Ureter (tissue), 1 donor: ENCODE data around the gene C2orf76. TPM values are rescaled to one million over a fixed set of nuclear protein-coding genes. Genes with fewer than 3 reads are reported as not detected.
A peak's percentile ranks its signal among the peaks of the same experiment; 100 is the strongest.
"Not testable (repeated sequence)": the region's sequence is repeated elsewhere in the genome, so short reads cannot be mapped to it uniquely, and the experiment has no call there.

Experiments used
- DNase-seq: peaks from one replicate; pipeline ENCODE4 v3.0.0-alpha.2; 2020; ENCODE audit warnings: low spot score
- total RNA-seq: library from RNA; stranded (reverse); gene quantifications from one replicate; pipeline ENCODE4 v1.2.4, GENCODE V29; 2023
- donor health status: DM: yes; HTN: yes; CAD: no.

C2orf76 gene
- total RNA-seq, 1 donor from 2014 or later: 14.3 TPM

DNA sequence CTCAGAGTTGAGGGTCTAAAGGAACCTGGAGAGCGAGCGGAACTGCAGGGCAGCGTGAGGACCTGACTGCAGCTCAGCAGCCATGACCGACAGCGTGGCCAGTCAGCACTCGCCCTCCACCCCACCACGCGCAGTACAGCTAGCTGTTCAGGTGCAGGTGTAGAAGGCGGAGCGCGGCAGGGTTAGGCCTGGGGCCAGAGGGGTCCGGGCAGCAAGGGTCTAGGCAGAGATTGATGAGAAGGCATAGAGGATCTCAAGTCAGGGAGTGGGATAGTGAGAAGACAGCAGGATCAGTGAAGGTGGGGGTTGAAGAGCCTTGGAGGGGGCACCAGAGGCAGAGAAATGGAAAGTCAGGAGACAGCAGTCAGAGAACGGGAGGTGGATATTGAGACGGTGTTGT lies 72.0 kb downstream of the C2orf76 start:
- DNase-seq: no peak

DNA sequence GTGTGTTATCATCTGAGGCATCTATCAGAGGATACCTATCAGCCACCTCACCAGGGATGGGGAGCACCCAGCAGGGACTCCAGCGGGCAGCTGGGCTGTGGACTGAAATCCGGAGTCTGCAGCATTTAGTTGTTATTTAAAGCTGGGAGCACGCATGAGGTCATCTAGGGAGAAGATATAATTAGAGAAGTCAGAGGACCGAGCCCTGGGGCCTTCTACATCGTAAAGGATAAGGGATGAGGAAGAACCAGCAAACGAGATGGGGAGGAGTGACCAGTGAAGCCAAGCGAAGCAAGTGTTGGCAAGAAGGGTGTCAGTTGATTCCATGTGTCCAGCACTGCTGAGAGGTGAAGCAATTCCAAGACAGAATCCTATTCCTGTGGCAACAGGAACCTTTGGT lies 72.7 kb downstream of the C2orf76 start:
- DNase-seq: no peak

DNA sequence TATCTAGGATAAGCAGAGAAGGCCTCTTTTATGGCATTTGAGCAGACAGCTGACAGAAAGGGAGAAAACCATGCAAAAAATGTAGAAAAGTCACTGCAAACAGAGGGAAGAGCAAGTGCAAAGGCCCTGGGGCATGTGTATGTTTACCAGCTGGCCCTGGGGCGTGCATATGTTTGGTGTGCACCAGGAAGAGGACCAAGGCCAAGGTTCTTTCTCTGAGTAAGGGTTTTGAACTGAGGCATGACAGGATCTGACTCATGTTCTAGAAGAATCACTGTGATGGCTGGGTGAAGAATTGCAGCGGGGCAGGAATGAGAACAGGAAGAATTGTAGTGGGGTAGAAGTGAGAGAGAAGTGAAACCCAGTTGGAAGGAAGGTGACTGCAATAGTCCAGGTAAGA lies 73.4 kb downstream of the C2orf76 start:
- no peak for DNase-seq

- DNase-seq: no peak
Measured at GRCh38 chr2:119292226-119292625, 74.4 kb downstream of the C2orf76 start.

DNA sequence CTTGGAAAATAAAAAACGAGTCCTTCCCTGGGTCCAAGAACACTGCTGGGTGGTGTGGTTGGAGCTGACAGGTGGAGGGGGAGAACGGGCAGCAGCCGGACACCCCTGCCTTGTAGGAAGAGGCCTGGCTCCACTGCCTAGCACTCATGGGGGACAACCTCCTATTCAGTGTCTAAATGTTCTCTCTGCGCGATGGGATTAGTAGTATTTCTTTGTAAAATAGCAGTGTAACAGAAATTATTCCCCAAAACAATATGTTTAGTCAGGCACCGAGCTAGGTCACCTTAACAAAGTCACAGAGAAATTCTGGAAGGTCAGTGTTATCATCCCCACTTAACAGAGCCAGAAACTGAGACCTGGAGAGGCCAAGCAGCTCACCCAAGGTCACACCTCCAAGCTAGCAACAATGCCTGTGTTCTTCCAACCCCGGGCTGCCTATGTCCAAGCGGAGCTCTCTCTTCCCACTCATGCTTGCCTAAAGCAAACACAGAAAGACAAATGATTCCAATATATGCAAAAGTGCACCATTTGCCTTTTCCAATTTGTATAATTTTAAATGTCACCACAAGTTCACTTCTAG lies 75.0 kb downstream of the C2orf76 start:
- DNase-seq: no peak

DNA sequence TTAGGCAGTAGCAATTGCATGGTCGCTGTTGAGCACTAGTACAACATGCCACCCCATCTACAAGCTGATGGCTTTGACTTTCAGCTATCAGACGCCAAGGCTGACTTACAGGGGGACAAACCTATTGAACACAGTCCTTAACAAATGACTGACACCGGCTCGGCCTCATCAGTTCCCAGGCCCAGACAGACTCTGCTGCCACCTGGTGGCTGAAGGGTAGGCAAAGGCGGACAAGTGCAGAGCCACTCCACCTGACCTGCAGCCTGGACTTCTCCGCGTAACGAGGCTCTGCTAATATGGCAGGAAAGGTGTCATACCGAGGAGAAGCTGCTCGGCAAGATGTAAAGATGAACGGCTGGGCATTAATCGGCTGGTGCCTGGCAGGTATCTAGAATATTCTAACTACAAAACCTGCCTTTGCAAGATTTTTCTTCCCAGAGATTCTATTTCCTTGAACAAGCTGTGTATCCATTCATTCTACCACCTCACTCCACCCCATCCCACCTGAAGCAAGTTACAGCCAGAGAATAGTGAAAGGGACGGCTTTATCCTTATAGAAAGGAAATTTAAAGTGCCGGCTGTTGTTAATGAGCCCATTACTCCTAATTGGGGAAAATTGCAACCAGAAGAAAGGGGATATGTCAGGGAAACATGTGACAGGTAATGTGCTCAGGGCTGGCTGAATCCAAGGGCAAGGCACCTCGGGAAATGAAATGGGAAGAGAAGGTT lies 75.6 kb downstream of the C2orf76 start:
- peak; percentile 90 for DNase-seq

DNA sequence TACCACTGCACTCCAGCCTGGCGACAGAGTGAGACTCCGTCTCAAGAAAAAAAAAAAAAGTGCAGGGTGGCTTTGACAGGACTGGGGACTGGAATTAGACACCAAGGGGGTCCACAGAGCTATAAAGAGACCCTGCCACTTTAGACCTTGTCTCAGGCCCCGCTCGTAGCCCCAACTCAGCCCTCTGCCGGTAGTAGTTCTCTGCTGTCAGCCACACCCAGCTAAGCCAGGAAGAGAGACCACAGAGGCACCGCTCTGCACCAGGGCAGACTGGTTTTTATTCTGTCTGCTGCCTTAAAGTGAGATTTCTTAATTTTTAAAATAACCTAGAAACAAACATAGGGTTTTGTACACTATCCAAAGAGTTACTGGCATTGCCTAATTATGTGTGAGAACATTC lies 77.0 kb downstream of the C2orf76 start:
- no peak for DNase-seq

GRCh38 chr2:119289093-119289492 lies 77.5 kb downstream of the C2orf76 start:
- DNase-seq: no peak

GRCh38 chr2:119288576-119288975 lies 78.1 kb downstream of the C2orf76 start:
- DNase-seq: no peak

DNA sequence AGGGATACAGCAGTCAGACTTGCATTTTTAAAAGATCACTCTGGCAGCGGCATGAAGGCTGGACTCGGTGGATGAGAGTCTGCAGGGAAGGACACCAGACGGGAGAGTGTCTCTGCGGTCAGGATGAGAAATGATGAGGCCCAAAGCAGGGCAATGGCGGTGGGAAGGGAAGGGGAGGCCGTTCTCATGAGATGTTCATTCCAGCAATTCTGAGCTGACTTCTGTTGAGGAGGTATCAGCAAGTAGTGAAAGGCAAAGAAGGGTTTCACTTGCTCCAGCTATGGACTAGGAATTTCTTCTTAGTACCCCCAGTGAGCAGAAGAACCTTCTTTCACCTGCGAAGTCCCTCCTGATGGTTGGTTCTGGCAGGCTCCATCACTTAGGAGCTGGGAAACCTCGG lies 80.0 kb downstream of the C2orf76 start:
- no peak for DNase-seq

DNA sequence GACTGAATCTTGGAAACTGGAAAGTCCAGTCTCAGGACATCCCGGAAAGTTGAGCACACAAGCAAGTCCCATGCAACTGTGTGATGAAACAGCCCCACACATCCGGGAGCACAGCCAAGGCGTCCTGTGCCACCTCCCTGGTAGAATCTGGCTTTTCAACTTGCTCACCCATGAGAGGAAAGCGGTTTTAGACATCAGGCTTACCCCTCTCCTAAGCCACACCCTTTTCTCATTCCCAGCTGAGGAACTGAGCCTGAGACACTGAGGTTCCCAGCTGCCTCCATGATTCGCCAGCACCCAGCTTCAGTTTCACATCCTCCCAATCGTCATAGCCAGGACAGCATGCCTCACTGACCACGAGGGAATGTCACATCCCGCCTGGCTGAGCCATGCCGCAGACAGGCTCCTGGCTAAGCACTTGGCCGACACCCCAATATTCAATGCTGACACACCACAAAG lies 82.7 kb downstream of the C2orf76 start:
- DNase-seq: peak; percentile 66

DNA sequence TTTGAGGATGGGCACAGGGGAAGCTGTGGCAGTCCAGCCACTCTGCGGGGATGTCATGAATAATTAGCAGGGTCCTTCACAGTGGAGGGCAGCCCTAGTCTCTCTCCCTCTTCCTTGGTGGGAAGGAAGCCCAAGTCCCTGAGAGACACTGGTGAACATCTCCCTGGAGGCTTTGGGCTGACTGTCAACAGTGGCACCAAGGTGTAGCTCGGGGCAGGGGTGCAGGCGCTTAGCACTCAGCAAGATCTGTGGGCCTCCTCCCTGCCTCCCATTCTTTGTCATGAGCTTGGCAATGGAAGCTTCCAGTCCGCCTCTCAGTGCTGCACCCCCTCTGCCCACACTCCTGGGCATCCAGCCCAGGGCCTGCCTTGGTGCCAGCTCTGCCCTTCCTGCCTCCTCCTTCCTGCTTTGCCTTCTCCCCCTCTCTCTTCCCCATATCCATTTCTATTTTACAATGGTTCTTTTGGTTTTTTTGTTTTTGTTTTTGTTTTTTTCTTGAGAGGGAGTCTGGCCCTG lies 83.6 kb downstream of the C2orf76 start:
- no peak for DNase-seq

GRCh38 chr2:119282146-119282995 lies 84.3 kb downstream of the C2orf76 start:
- no peak for DNase-seq

DNA sequence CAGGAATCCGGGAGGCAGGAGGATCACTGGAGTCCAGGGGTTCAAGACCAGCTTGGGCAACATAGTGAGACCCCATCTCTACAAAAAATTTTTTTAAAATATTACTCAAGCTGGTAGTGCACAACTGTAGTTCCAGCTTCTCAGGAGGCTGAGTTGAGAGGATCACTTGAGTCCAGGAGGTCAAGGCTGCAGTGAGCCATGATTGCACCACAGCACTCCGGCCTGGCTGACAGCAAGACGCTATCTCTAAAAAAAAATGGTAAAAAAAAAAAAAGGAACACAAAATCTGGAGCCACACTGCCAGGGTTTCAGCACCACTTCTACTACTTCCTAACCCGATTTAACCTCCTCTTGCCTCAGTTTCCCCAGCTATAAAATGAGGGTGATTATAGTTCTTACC lies 86.0 kb downstream of the C2orf76 start:
- DNase-seq: no peak

GRCh38 chr2:119279666-119280065 lies 87.0 kb downstream of the C2orf76 start:
- DNase-seq: no peak

GRCh38 chr2:119278946-119279345 lies 87.7 kb downstream of the C2orf76 start:
- DNase-seq: no peak

- DNase-seq: not testable (repeated sequence)
Measured at GRCh38 chr2:119278385-119278784, 88.2 kb downstream of the C2orf76 start.

DNA sequence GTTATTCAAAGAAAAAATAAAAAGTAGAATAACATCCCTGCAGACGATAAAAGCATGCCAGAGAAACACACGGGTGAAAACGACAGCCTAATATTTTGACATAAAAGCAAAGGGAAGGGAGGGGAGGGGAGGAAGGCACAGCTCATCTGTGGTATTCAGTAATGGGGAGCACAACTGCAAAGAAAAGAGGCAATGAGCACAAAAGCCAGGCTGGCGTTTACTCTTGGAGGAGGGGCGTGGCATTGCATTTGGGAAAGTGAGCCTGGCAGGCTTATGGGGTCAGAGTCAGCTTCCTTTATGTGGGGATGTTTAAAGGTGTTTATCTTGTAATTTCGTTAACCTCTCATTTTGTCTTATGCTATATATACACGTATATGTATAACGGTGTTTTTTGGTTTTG lies 89.8 kb downstream of the C2orf76 start:
- no peak for DNase-seq

- no peak for DNase-seq
Measured at GRCh38 chr2:119267604-119268003, 99.0 kb downstream of the C2orf76 start.

DNA sequence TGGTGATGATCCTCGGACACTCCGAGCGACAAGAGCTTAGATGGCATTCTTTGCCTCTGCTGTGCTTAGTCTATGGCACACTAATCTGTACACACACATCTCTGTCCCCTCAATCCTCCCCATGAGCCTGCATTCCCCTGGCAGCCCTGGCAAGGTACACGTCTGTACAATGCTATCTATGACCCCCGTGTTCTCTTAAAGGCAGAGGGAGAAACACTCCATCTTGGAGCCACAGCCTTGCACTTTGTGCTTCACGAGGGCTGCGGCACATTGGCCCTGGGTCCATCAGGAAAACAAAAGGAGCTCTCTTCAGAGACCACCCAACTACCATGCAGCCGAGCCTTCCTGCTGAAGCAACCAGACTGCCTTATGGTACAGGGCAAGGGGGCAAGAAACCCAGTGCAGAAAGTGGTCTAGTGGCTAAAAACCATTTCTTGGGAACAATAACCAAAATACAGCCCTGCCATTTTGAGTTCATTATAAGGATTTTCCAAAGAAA lies 100.5 kb downstream of the C2orf76 start:
- no peak for DNase-seq

GRCh38 chr2:119265693-119266066 lies 101.0 kb downstream of the C2orf76 start:
- no peak for DNase-seq
